Naive thymus-derived CD8-positive, alpha-beta T cell (primary cell): ENCODE results near the gene COL25A1. TPM values are rescaled to one million over a fixed set of nuclear protein-coding genes. Genes with fewer than 3 reads are reported as not detected.
"Not testable (repeated sequence)": the region's sequence is repeated elsewhere in the genome, so short reads cannot be mapped to it uniquely, and the experiment has no call there.

Experiments used
- ATAC-seq, 2 donors: fragments of 150-1000 bp; cut with Tn5 transposase in 1 of 2; sonication (Bioruptor Pico), chemical (Tn5 transposase) in 1 of 2; 1 replicate in 1 of 2; 2 replicates in 1 of 2; pipeline ENCODE4 v1.10.0; 2021; ENCODE audit warnings: mild to moderate bottlenecking in 2 of 2, moderate library complexity in 2 of 2
- POLR2A ChIA-PET: fragments of 350-600 bp; sonication (Branson Sonifier 250); formaldehyde crosslinking; loops from one replicate; lab custom pipeline; 2021; ENCODE audit warnings: antibody characterized with exemption; lab: Charles Lee
- DNase-seq, 10 donors: peaks; one replicate each; pipeline versions ENCODE4 v3.0.0 to v3.0.0-alpha.2; 2020 to 2022
- H3K27ac Mint-ChIP-seq, 10 donors: one replicate each; pipeline ENCODE4 v1.8.0; 2020 to 2022; ENCODE audit warnings: mild to moderate bottlenecking in 10 of 10, mixed read lengths in 10 of 10, moderate library complexity in 4 of 10, inconsistent platforms in 1 of 10
- H3K27me3 Mint-ChIP-seq, 5 donors: one replicate each; pipeline ENCODE4 v1.8.0; 2021 to 2022; ENCODE audit warnings: mixed read lengths in 5 of 5
- H3K36me3 Mint-ChIP-seq, 3 donors: one replicate each; pipeline ENCODE4 v1.8.0; 2020 to 2022; ENCODE audit warnings: mixed read lengths in 3 of 3, mild to moderate bottlenecking in 2 of 3, inconsistent platforms in 1 of 3
- H3K4me1 Mint-ChIP-seq, 4 donors: one replicate each; pipeline ENCODE4 v1.8.0; 2021 to 2022; ENCODE audit warnings: mixed read lengths in 4 of 4
- H3K4me3 Mint-ChIP-seq, 10 donors: one replicate each; pipeline ENCODE4 v1.8.0; 2020 to 2022; ENCODE audit warnings: mild to moderate bottlenecking in 10 of 10, mixed read lengths in 10 of 10, moderate library complexity in 6 of 10, inconsistent platforms in 1 of 10
- H3K9me3 Mint-ChIP-seq, 9 donors: one replicate each; pipeline ENCODE4 v1.8.0; 2020 to 2022; ENCODE audit warnings: mixed read lengths in 9 of 9, mild to moderate bottlenecking in 3 of 9, inconsistent platforms in 1 of 9, moderate library complexity in 1 of 9
- polyA plus RNA-seq, 3 donors: library from polyadenylated mRNA; unstranded; fragments of 300-500 nt; fragmentation: Illumina TruSeq; gene quantifications; one replicate each; pipeline ENCODE4 v1.2.3, GENCODE V29; 2021
- total RNA-seq, 8 experiments: library from RNA in 2 of 8; stranded (reverse) in 2 of 8; gene quantifications; one replicate each; pipeline ENCODE4 v1.2.3 and lab custom pipeline; 2021 to 2026

The COL25A1 gene
- total and polyA plus RNA-seq, 5 experiments from 2014 or later: 0.10 to 1.2 TPM; not detected in 3

GRCh38 chr4:108885211-108885610, 417.2 kb downstream of the COL25A1 start:
- no peaks in the 10 kb centered on the region for H3K36me3 Mint-ChIP-seq
- DNase-seq (no peak), ATAC-seq (no peak)
- POLR2A ChIA-PET: no interaction called here
- H3K4me3 Mint-ChIP-seq: no peak overlapping the region
- no peak overlapping the region for H3K27ac Mint-ChIP-seq
- H3K27me3 Mint-ChIP-seq: peaks cover 0 to 8% (median 0%) of the 10 kb centered on the region in 5 donors
- H3K9me3 Mint-ChIP-seq: no peaks in the 10 kb centered on the region
- H3K4me1 Mint-ChIP-seq: no peaks in the 10 kb centered on the region

DNA sequence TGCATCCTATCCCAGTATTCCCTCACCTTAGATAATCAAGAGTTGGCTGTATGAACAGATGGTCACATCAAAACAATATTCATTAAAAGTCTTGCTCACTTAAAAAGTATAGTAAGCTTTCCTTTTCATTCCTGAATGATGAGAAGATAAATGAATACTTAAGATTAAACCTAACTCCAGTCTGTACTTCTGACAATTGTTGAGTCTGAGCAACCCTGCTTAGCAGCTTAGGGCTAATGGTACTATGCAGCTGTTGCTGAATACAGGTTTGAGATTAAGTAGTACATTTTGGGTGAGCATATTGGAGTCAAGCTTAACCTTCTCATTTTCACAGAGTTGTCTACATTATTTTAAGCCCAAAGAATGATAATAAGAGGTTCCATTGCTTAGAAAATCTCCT, 417.9 kb downstream of the COL25A1 start:
- Mint-ChIP-seq H3K9me3 (no peaks in the 10 kb centered on the region), H3K4me3 (no peak overlapping the region), H3K4me1 (no peaks in the 10 kb centered on the region), H3K36me3 (no peaks in the 10 kb centered on the region), H3K27me3 (peaks cover 0 to 8% (median 0%) of the 10 kb centered on the region in 5 donors), H3K27ac (no peak overlapping the region)
- POLR2A ChIA-PET: interaction anchor here (0.5 kb wide), 1 partner anchor 11 kb away, joined by 7 read pairs; no protein-coding TSS in a partner anchor
- DNase-seq (no peak), ATAC-seq (no peak)

DNA sequence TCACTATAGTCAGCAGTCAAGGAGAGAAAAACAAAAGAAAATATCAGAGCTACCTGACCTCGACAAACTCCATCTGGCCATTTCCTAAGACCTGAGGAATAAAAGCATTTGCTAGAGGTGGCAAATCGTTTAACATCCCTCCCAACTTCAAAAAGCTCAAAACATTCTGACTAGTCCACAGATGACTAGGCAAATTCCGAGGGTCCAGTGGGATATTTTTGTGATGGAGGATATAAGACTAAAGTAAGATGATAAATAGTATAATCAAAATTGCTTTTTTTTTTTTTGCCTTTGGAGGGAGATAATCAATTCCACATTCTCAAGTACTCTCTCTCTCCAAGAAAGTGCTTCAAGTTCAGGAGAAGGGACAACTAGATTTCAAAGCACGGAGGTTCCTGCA, 420.5 kb downstream of the COL25A1 start:
- ATAC-seq: no peak
- DNase-seq: no peak
- no peak overlapping the region for H3K4me3 Mint-ChIP-seq
- peaks cover 0 to 6% (median 0%) of the 10 kb centered on the region in 5 donors for H3K27me3 Mint-ChIP-seq
- H3K27ac Mint-ChIP-seq: no peak overlapping the region
- H3K36me3 Mint-ChIP-seq: no peaks in the 10 kb centered on the region
- H3K4me1 Mint-ChIP-seq: no peaks in the 10 kb centered on the region
- POLR2A ChIA-PET: no interaction called here
- no peaks in the 10 kb centered on the region for H3K9me3 Mint-ChIP-seq

DNA sequence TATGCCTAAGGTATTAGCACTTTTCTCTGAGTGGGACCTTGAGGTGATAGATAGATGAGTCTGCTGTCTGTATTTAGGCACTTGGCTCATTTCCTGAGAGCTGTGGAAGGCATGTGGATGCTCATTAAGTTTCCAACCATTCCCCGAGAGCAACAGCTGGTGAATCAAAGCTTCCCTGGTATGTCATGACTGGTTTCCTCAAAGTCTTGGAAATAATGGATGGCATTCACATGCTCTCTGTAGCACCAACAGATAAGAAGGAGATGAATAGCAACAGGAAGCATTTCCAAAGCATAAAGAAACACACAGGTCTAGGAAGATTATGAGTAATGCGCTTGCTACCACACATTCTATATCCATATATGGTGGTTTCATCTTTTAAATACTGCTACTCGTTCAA, 421.3 kb downstream of the COL25A1 start:
- no peak overlapping the region for H3K27ac Mint-ChIP-seq
- peaks cover 0 to 5% (median 0%) of the 10 kb centered on the region in 5 donors for H3K27me3 Mint-ChIP-seq
- POLR2A ChIA-PET: no interaction called here
- H3K4me3 Mint-ChIP-seq: no peak overlapping the region
- ATAC-seq (no peak), DNase-seq (no peak)
- no peaks in the 10 kb centered on the region for H3K36me3 Mint-ChIP-seq
- no peaks in the 10 kb centered on the region for H3K4me1 Mint-ChIP-seq
- H3K9me3 Mint-ChIP-seq: no peaks in the 10 kb centered on the region

- ATAC-seq (no peak), DNase-seq (no peak)
- H3K4me3 Mint-ChIP-seq: no peak overlapping the region
- no peaks in the 10 kb centered on the region for H3K4me1 Mint-ChIP-seq
- no peaks in the 10 kb centered on the region for H3K9me3 Mint-ChIP-seq
- H3K27me3 Mint-ChIP-seq: peaks cover 0 to 6% (median 0%) of the 10 kb centered on the region in 5 donors
- POLR2A ChIA-PET: no interaction called here
- H3K36me3 Mint-ChIP-seq: peaks cover 0 to 2% (median 0%) of the 10 kb centered on the region in 3 donors
- peak overlapping the region in 1 of 10 donors; percentile 53 for H3K27ac Mint-ChIP-seq
These were observed 423.7 kb downstream of the COL25A1 start for GRCh38 chr4:108878806-108879205.

- Mint-ChIP-seq H3K36me3 (peaks cover 0 to 2% (median 0%) of the 10 kb centered on the region in 3 donors), H3K4me3 (no peak overlapping the region), H3K27ac (no peak overlapping the region), H3K4me1 (no peaks in the 10 kb centered on the region), H3K27me3 (peaks cover 0 to 3% (median 0%) of the 10 kb centered on the region in 5 donors), H3K9me3 (no peaks in the 10 kb centered on the region)
- DNase-seq (no peak), ATAC-seq (no peak)
- POLR2A ChIA-PET: no interaction called here
These were observed 424.6 kb downstream of the COL25A1 start for GRCh38 chr4:108877821-108878220.

DNA sequence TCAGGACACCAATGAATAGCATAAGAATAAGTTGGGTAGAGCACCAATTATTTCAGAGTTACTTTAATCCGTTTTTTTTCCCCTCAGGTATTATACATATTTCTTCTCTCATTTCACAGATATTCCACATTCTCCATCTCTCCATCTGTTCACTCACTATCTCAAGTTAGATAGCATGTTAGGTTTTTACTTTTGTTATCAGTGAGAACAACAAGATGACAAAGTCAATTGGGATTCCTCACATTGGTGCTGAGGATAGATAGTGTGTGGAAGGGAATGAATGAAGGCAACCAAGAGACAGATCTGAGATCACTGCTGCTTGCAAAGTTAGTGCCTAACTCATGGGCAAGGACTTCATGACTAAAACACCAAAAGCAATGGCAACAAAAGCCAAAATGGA, 427.7 kb downstream of the COL25A1 start:
- H3K36me3 Mint-ChIP-seq: peaks cover 0 to 2% (median 0%) of the 10 kb centered on the region in 3 donors
- H3K27me3 Mint-ChIP-seq: peaks cover 0 to 3% (median 0%) of the 10 kb centered on the region in 5 donors
- H3K9me3 Mint-ChIP-seq: no peaks in the 10 kb centered on the region
- H3K4me3 Mint-ChIP-seq: no peak overlapping the region
- DNase-seq (no peak), ATAC-seq (no peak)
- no peaks in the 10 kb centered on the region for H3K4me1 Mint-ChIP-seq
- no peak overlapping the region for H3K27ac Mint-ChIP-seq
- POLR2A ChIA-PET: no interaction called here

GRCh38 chr4:108869970-108870369, 432.5 kb downstream of the COL25A1 start:
- H3K9me3 Mint-ChIP-seq, POLR2A ChIA-PET: not testable (repeated sequence)
- H3K27me3 Mint-ChIP-seq: peaks cover 0 to 26% (median 12%) of the 10 kb centered on the region in 5 donors

DNA sequence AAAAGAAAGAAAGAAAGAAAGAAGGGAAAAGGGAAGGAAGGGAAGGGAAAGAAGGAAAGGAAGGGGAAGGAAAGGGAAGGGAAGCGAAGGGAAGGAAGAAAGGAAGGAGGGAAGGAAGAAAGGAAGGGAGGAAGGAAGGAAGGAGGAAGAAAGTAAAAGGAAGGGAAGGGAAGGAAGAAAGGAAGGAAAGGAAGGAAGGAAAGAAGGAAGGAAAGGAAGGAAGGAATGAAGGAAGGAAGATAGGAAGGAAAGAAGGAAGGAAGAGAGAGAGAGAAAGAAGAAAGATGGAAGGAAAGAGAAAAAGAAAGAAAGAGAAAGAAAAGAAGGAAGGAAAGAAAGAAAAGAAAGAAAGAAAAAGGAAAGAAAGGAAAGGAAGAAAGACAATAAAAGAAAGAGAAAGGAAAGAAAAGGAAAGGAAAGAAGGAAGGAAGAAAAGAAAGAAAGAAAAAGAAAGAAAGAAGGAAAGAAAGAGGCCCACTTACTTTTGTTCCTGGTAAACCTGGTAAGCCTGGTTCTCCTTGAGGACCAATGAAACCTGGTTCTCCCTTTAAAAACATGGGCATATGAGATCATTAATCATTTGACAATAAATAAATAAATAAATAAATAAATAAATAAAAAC, 433.7 kb downstream of the COL25A1 start:
- H3K36me3 Mint-ChIP-seq: no peaks in the 10 kb centered on the region
- no peak overlapping the region for H3K4me3 Mint-ChIP-seq
- H3K4me1 Mint-ChIP-seq: no peaks in the 10 kb centered on the region
- no peak overlapping the region for H3K27ac Mint-ChIP-seq
- DNase-seq (no peak), ATAC-seq (no peak)
- POLR2A ChIA-PET: no interaction called here
- H3K9me3 Mint-ChIP-seq: no peaks in the 10 kb centered on the region
- peaks cover 0 to 26% (median 11%) of the 10 kb centered on the region in 5 donors for H3K27me3 Mint-ChIP-seq

More at GRCh38 chr4:108869970-108870369, 432.5 kb downstream of the COL25A1 start:
- not testable (repeated sequence) for ATAC-seq, H3K36me3 Mint-ChIP-seq, H3K4me3 Mint-ChIP-seq, H3K4me1 Mint-ChIP-seq, DNase-seq, H3K27ac Mint-ChIP-seq

- Mint-ChIP-seq H3K27me3 (peaks cover 0 to 26% (median 11%) of the 10 kb centered on the region in 5 donors), H3K36me3 (no peaks in the 10 kb centered on the region), H3K4me1 (no peaks in the 10 kb centered on the region), H3K4me3 (no peak overlapping the region), H3K27ac (no peak overlapping the region), H3K9me3 (no peaks in the 10 kb centered on the region)
- DNase-seq (no peak), ATAC-seq (no peak)
- POLR2A ChIA-PET: interaction anchor here (0.7 kb wide), 1 partner anchor 8 kb away, joined by 3 read pairs; no protein-coding TSS in a partner anchor
These were observed 435.0 kb downstream of the COL25A1 start for GRCh38 chr4:108867476-108867875.

- Mint-ChIP-seq H3K9me3 (no peaks in the 10 kb centered on the region), H3K27me3 (peaks cover 0 to 4% (median 0%) of the 10 kb centered on the region in 5 donors), H3K4me3 (no peak overlapping the region), H3K36me3 (no peaks in the 10 kb centered on the region), H3K4me1 (peaks cover 0 to 3% (median 0%) of the 10 kb centered on the region in 4 donors), H3K27ac (no peak overlapping the region)
- DNase-seq (no peak), ATAC-seq (no peak)
- POLR2A ChIA-PET: no interaction called here
These were observed 441.1 kb downstream of the COL25A1 start for GRCh38 chr4:108861334-108861733.

GRCh38 chr4:108854786-108855185, 447.7 kb downstream of the COL25A1 start:
- peaks cover 0 to 4% (median 2%) of the 10 kb centered on the region in 5 donors for H3K27me3 Mint-ChIP-seq
- ATAC-seq: no peak
- DNase-seq: no peak
- POLR2A ChIA-PET: no interaction called here
- no peaks in the 10 kb centered on the region for H3K36me3 Mint-ChIP-seq
- no peak overlapping the region for H3K4me3 Mint-ChIP-seq
- peaks cover 3 to 10% (median 8%) of the 10 kb centered on the region in 4 donors for H3K4me1 Mint-ChIP-seq
- H3K9me3 Mint-ChIP-seq: no peaks in the 10 kb centered on the region
- H3K27ac Mint-ChIP-seq: no peak overlapping the region

- no peak for DNase-seq
- H3K27ac Mint-ChIP-seq: no peak overlapping the region
- no peak for ATAC-seq
- POLR2A ChIA-PET: no interaction called here
- H3K36me3 Mint-ChIP-seq: no peaks in the 10 kb centered on the region
- peaks cover 0 to 14% (median 12%) of the 10 kb centered on the region in 4 donors for H3K4me1 Mint-ChIP-seq
- no peaks in the 10 kb centered on the region for H3K9me3 Mint-ChIP-seq
- no peak overlapping the region for H3K4me3 Mint-ChIP-seq
- H3K27me3 Mint-ChIP-seq: peaks cover 0 to 3% (median 0%) of the 10 kb centered on the region in 5 donors
These were observed 449.8 kb downstream of the COL25A1 start for GRCh38 chr4:108852691-108853090.
